GM18870 (cell line): ENCODE results near the gene SPATC1L.

Experiments
- ATAC-seq: cut with Tn5 transposase; IDR thresholded peaks from one replicate; pipeline ENCODE4 v1.9.1; 2021; ENCODE audit warnings: moderate library complexity; ENCODE audit not compliant: unreplicated experiment

The SPATC1L gene

GRCh38 chr21:46122758-46123683 lies 61.2 kb downstream of the SPATC1L start:
- no peak for ATAC-seq

- no peak for ATAC-seq
Measured at GRCh38 chr21:46122237-46122671, 62.0 kb downstream of the SPATC1L start.

GRCh38 chr21:46121286-46122221 lies 62.7 kb downstream of the SPATC1L start:
- no peak for ATAC-seq

- ATAC-seq = no peak
Measured at GRCh38 chr21:46120301-46121285, 63.7 kb downstream of the SPATC1L start.

GRCh38 chr21:46119637-46120271 lies 64.5 kb downstream of the SPATC1L start:
- no peak for ATAC-seq

GRCh38 chr21:46119144-46119636 lies 65.1 kb downstream of the SPATC1L start:
- no peak for ATAC-seq

GRCh38 chr21:46118316-46119143 lies 65.7 kb downstream of the SPATC1L start:
- ATAC-seq = no peak

- ATAC-seq = no peak
Measured at GRCh38 chr21:46117586-46118315, 66.5 kb downstream of the SPATC1L start.

GRCh38 chr21:46116776-46117585 lies 67.3 kb downstream of the SPATC1L start:
- ATAC-seq = no peak

- ATAC-seq = no peak
Measured at GRCh38 chr21:46116189-46116775, 68.0 kb downstream of the SPATC1L start.

GRCh38 chr21:46115441-46116188 lies 68.6 kb downstream of the SPATC1L start:
- no peak for ATAC-seq

GRCh38 chr21:46114963-46115362 lies 69.3 kb downstream of the SPATC1L start:
- ATAC-seq = no peak

GRCh38 chr21:46113497-46114176 lies 70.6 kb downstream of the SPATC1L start:
- no peak for ATAC-seq

GRCh38 chr21:46112725-46113215 lies 71.5 kb downstream of the SPATC1L start:
- ATAC-seq = no peak
